SK-N-MC (cell line): Measurements from ENCODE around the gene AACS.

Experiments used
- DNase-seq: peaks from one replicate; pipeline ENCODE4 v3.0.0-alpha.2; 2011; ENCODE audit warnings: low read depth, low spot score
- H3K27ac ChIP-seq: fragments of 200-600 bp; sonication (generic); 2 replicates; pipeline ENCODE4 v1.5.1; 2016; ENCODE audit warnings: mixed run types
- H3K36me3 ChIP-seq: fragments of 200-600 bp; sonication (generic); 2 replicates; pipeline ENCODE4 v1.6.1; 2017; ENCODE audit warnings: antibody characterized with exemption, low read length, mixed read lengths; ENCODE audit not compliant: insufficient read depth
- H3K4me3 ChIP-seq: fragments of 200-600 bp; sonication (generic); 2 replicates; pipeline ENCODE4 v1.5.1; 2016
- H3K9ac ChIP-seq: fragments of 200-600 bp; sonication (generic); 2 replicates; pipeline ENCODE4 v1.8.0; 2017; ENCODE audit warnings: mixed run types, mixed read lengths; ENCODE audit not compliant: insufficient read length
- H3K9me3 ChIP-seq: fragments of 200-600 bp; sonication (generic); 2 replicates; pipeline ENCODE4 v1.6.1; 2017; ENCODE audit warnings: low read depth, mild to moderate bottlenecking, antibody characterized with exemption, low read length, moderate library complexity, mixed read lengths
- EZH2 ChIP-seq: fragments of 200-600 bp; sonication (generic); IDR thresholded peaks from one replicate; pipeline ENCODE4 v1.6.1; 2017; ENCODE audit warnings: antibody characterized with exemption
- FOXP2 ChIP-seq: optimal IDR thresholded peaks from 2 replicates; pipeline ENCODE3; 2011; ENCODE audit warnings: mild to moderate bottlenecking, moderate library complexity; ENCODE audit not compliant: insufficient read depth; ENCODE audit errors: extremely low read length, control extremely low read depth
- POLR2AphosphoS5 ChIP-seq: IDR thresholded peaks from 2 replicates; pipeline ENCODE4 v1.6.1; 2012; ENCODE audit warnings: mild to moderate bottlenecking, low read depth, low read length, borderline replicate concordance

Gene AACS

GRCh38 chr12:125129591-125130255 lies 64.5 kb downstream of the AACS start:
- no peaks in the 10 kb centered on the region; the same call in 1 of the 2 replicates for H3K36me3 ChIP-seq

GRCh38 chr12:125131958-125132357 lies 66.7 kb downstream of the AACS start:
- Histone ChIP-seq H3K36me3 (no peaks in the 10 kb centered on the region), H3K4me3 (no peak overlapping the region), H3K9ac (no peak overlapping the region), H3K9me3 (no peaks in the 10 kb centered on the region), H3K27ac (no peak overlapping the region)
- TF ChIP-seq FOXP2, result no peak
- TF ChIP-seq EZH2, result no peak
- TF ChIP-seq POLR2AphosphoS5, result no peak
- DNase-seq, result no peak

More at GRCh38 chr12:125129591-125130255, 64.5 kb downstream of the AACS start:
- TF ChIP-seq EZH2 (no peak), POLR2AphosphoS5 (no peak), FOXP2 (no peak)
- Histone ChIP-seq H3K4me3 (no peak overlapping the region), H3K9me3 (no peaks in the 10 kb centered on the region), H3K9ac (no peak overlapping the region), H3K27ac (no peak overlapping the region)
- no peak for DNase-seq

- Histone ChIP-seq H3K27ac (no peak overlapping the region), H3K9me3 (no peaks in the 10 kb centered on the region), H3K36me3 (no peaks in the 10 kb centered on the region), H3K4me3 (no peak overlapping the region), H3K9ac (no peak overlapping the region)
- DNase-seq, result no peak
- TF ChIP-seq FOXP2 (no peak), EZH2 (no peak)
Observed at GRCh38 chr12:125132698-125133400, 67.6 kb downstream of the AACS start.

DNA sequence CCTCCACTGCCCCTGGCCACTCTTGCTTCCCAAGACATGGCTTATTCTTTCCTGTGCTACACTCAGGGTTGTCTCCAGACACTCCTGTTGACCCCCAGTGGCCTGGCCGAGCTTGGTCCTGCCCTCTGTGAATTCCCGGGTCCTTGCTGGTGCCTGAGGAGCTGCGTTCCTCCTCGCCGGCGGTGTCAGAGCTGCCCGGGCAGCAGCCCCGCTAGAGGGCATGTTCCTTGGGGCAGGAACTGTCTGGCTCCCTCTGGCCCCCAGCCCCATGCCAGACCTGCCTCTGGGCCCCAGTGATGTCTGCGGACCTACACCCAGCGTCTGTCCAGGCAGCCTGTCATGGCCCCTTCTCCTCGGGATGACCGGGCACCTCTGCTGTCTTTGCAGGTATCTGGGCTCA lies 68.4 kb downstream of the AACS start:
- no peak for TF ChIP-seq FOXP2
- no peak for TF ChIP-seq EZH2
- no peak for TF ChIP-seq POLR2AphosphoS5
- Histone ChIP-seq H3K4me3 (no peak overlapping the region), H3K9ac (no peak overlapping the region), H3K9me3 (no peaks in the 10 kb centered on the region), H3K27ac (no peak overlapping the region), H3K36me3 (no peaks in the 10 kb centered on the region)
- no peak for DNase-seq

DNA sequence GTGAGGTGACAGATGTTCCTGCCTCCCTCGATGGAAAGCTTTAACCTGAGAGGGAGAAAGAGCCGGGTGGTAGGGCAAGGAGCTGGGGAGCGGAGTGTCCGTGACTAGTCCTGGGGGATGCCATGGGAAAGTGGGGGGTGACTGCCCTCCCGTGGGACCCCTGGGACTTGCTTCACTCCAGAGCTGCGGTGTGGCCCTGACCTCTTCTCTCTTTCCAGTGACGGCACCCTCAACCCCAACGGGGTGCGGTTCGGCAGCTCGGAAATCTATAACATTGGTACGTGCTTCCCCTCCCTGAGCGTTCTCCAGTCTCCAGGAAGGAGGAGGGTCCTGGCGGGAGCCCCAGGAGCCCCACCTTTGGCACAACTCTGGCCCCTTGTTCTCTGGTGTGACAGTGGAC lies 69.3 kb downstream of the AACS start:
- H3K9me3 ChIP-seq, result no peaks in the 10 kb centered on the region
- no peak overlapping the region for H3K27ac ChIP-seq
- H3K36me3 ChIP-seq, result no peaks in the 10 kb centered on the region
- DNase-seq, result no peak
- H3K9ac ChIP-seq, result no peak overlapping the region
- H3K4me3 ChIP-seq, result no peak overlapping the region
- TF ChIP-seq EZH2 (no peak), FOXP2 (no peak), POLR2AphosphoS5 (no peak)

GRCh38 chr12:125135906-125136305 lies 70.7 kb downstream of the AACS start:
- TF ChIP-seq EZH2, result no peak
- TF ChIP-seq FOXP2, result no peak
- no peak for TF ChIP-seq POLR2AphosphoS5
- H3K36me3 ChIP-seq, result no peaks in the 10 kb centered on the region
- H3K27ac ChIP-seq, result no peak overlapping the region
- H3K9ac ChIP-seq, result no peak overlapping the region
- no peak overlapping the region for H3K4me3 ChIP-seq
- H3K9me3 ChIP-seq, result no peaks in the 10 kb centered on the region
- DNase-seq, result no peak

DNA sequence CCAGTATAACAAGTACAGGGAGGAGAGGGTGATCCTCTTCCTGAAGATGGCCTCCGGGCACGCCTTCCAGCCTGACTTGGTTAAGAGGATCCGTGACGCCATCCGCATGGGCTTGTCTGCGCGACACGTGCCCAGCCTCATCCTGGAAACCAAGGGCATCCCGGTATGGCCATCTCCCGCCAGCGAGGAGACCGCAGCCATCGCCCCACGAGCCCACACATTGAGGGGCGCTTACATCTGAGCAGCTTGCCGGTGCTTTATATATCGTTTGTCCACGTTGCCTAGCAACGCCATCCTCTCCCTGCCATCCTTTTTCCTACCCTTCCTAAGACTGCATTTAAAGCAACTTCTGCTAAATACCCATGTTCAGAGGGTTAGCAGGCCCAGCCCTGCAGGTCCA lies 71.5 kb downstream of the AACS start:
- no peak for TF ChIP-seq FOXP2
- no peak for TF ChIP-seq EZH2
- TF ChIP-seq POLR2AphosphoS5, result no peak
- Histone ChIP-seq H3K4me3 (no peak overlapping the region), H3K9me3 (no peaks in the 10 kb centered on the region), H3K27ac (no peak overlapping the region), H3K9ac (no peak overlapping the region), H3K36me3 (no peaks in the 10 kb centered on the region)
- no peak for DNase-seq

DNA sequence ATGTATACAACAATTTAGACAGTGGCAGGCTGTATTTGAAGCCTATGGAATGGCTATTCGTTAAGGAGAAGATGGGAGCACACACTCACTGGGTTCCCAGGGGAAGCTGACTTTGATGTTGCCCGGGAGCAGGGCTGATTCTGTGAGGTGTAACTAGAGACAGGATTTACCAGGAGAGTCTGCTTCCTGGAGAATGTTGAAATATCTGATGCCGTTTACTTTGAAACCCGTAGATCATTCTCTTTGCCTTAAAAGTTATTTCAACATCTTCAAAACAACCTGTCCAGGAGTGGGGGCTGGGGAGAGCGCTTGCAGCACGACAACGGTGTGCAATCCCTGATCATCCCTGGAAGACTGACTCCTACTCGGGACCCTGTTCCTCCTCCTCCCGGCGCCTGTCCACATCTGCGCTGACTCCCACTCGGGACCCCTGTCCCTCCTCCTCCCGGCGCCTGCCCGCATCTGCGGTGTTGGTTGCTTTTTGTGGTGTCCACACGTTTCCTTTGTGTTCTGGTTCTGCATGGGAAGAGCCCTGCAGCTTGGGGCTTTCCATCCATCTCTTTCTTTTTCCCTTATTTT lies 72.6 kb downstream of the AACS start:
- no peak for DNase-seq
- H3K36me3 ChIP-seq, result no peaks in the 10 kb centered on the region
- H3K4me3 ChIP-seq, result no peak overlapping the region
- no peak overlapping the region for H3K9ac ChIP-seq
- no peaks in the 10 kb centered on the region for H3K9me3 ChIP-seq
- TF ChIP-seq EZH2, result no peak
- no peak for TF ChIP-seq FOXP2
- TF ChIP-seq POLR2AphosphoS5, result no peak
- no peak overlapping the region for H3K27ac ChIP-seq
